Spinal cord (tissue), 10 donors: ENCODE data around the gene RBP3. TPM values are rescaled to one million over a fixed set of nuclear protein-coding genes. Genes with fewer than 3 reads are reported as not detected.

Experiments used
- DNase-seq, 6 donors: peaks; one replicate each; pipeline versions ENCODE4 v3.0.0 to v3.0.0-alpha.2; 2013 to 2015; ENCODE audit warnings: low spot score in 6 of 6, low read depth in 4 of 6
- H3K27ac ChIP-seq: one replicate; pipeline ENCODE4 v1.5.1; 2013; ENCODE audit warnings: low read depth, low read length, control low read depth
- H3K27me3 ChIP-seq: one replicate; pipeline ENCODE4 v1.6.1; 2013; ENCODE audit warnings: low read length; ENCODE audit not compliant: control insufficient read depth, insufficient read depth
- H3K36me3 ChIP-seq: one replicate; pipeline ENCODE4 v1.6.1; 2013; ENCODE audit warnings: low read length; ENCODE audit not compliant: control insufficient read depth, insufficient read depth
- H3K4me1 ChIP-seq: one replicate; pipeline ENCODE4 v1.6.1; 2013; ENCODE audit warnings: low read length; ENCODE audit not compliant: control insufficient read depth, insufficient read depth
- H3K4me3 ChIP-seq: one replicate; pipeline ENCODE4 v1.5.1; 2013; ENCODE audit warnings: low read depth, low read length, control low read depth
- H3K9me3 ChIP-seq: one replicate; pipeline ENCODE4 v1.6.1; 2013; ENCODE audit warnings: low read length; ENCODE audit not compliant: control insufficient read depth, insufficient read depth
- WGBS: methylation state at CpG from one replicate; pipeline ENCODE4 v1.1.5; 2013; ENCODE audit warnings: missing lambda C conversion rate; ENCODE audit not compliant: insufficient coverage; 5-methylcytosine and 5-hydroxymethylcytosine counted together
- long read RNA-seq, 4 donors: transcript quantifications; one replicate each; lab custom pipeline, GENCODE V29; 2026
- polyA plus RNA-seq, 2 donors: library from polyadenylated mRNA; unstranded; fragments of 120-200 nt; gene quantifications; one replicate each; pipeline ENCODE4 v1.2.1, GENCODE V29; 2013; ENCODE audit not compliant: insufficient read length in 2 of 2
- total RNA-seq, 2 donors: library from RNA; depleted of rRNA in 1 of 2; stranded (reverse); fragments of 120-200 nt in 1 of 2; fragments of >200 nt in 1 of 2; gene quantifications; one replicate each; pipeline versions ENCODE4 v1.2.3 to v1.2.4, GENCODE V29; 2013 to 2014
- donor health status: healthy.

RBP3 gene
- not detected for total RNA-seq
- under 1 TPM; 0.29 to 0.41 TPM for polyA plus RNA-seq
- long read RNA-seq, donor 1, partial matches to known transcripts, result 0 of 8 reads
- long read RNA-seq, donor 1, other reads (novel, unspliced or antisense), result 8 of 8 reads
- long read RNA-seq, donor 2, result 0 reads
- long read RNA-seq, donor 3, result 0 reads
- long read RNA-seq, donor 4, result 0 reads

DNA sequence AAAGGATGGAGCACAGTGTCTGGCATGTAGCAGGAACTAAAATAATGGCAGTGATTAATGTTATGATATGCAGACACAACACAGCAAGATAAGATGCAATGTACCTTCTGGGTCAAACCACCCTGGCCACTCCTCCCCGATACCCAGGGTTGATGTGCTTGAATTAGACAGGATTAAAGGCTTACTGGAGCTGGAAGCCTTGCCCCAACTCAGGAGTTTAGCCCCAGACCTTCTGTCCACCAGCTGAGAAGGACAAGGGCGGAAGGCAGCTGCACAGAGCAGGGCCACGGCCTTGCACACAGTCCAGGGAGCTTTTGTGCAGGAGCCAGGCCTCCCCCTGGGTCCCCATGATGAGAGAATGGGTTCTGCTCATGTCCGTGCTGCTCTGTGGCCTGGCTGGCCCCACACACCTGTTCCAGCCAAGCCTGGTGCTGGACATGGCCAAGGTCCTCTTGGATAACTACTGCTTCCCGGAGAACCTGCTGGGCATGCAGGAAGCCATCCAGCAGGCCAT is at the start of gene RBP3:
TSS of gene RBP3 (plus strand) at position 226 of the 514 bp plus-strand sequence. CDS start at position 348, 122 bp downstream.
- Histone ChIP-seq H3K4me3 (no peak within 1 kb of the TSS), H3K27ac (no peak within 1 kb of the TSS), H3K36me3 (no peaks in the 10 kb centered on the region), H3K9me3 (no peaks in the 10 kb centered on the region), H3K27me3 (no peaks in the 10 kb centered on the region), H3K4me1 (no peaks in the 10 kb centered on the region)
- DNase-seq, result no peak
- 81% methylated on average over 5 of the region's 5 CpGs for WGBS

DNA sequence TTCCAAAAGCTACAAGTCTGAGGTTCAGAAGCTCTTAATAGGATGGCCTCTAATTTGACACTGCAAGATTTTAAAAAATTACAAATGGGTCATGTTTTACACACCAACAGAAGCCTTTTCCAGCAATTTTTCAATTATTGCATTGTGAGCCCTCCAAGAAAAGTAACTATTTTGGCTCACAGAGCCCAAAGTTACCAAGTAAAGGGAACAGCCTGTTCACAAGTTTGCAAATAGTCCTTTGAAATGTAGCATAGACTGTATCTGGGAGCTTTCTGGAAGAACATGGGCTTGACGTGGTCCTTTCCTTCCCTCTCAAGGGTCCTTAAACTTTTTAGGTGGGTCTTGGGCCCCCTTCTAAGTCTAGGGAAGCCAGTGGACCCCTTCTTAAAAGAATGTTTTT is 49.4 kb upstream of the RBP3 start:
- peaks cover 42% of the 10 kb centered on the region for H3K4me1 ChIP-seq
- H3K27ac ChIP-seq, result no peak overlapping the region
- peak in 1 of 6 donors; percentile 32 for DNase-seq
- H3K4me3 ChIP-seq, result no peak overlapping the region
- no peaks in the 10 kb centered on the region for H3K9me3 ChIP-seq
- H3K36me3 ChIP-seq, result no peaks in the 10 kb centered on the region
- peaks cover 29% of the 10 kb centered on the region for H3K27me3 ChIP-seq
- no CpG with 5 or more reads among the region's 1 CpG for WGBS

DNA sequence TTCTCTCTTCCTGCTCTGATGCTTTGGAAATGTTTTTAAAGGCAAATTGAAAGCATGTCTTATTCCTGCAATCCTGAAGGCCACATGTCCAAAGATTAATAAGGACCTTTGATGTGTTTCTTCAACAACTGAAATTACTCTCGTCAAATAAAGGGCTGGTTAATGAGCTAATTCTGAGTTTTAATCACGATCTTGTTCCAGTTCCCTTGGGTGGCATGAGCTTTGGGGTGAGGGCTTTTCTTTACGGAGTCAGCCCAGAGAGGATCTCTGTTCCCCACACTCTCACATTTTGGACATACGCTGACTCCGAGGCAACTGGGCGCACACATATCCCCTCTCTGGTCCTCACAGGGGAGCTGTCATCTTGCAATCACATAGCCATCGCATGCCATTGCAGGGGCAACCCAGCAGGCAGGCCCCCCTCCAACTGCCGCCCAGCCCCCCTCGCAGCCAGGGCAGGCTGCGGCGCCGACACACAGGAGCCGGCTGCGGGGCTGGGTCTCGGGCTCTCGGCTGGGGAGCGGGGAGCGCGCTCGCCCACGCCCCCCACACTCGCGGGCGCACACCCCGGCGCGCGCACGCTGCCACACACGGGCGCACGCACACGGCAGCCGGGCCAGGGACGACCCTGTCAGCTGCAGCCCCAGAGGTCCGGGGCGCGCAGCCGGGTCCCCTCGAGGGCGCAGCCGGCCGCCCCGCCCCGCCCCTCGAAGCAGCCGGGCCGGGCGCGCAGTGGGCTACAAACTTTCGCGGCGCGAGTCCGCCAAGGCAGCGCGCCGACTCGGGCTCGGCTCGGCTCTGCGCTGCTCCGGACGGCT is 48.3 kb upstream of the RBP3 start, which contains the start of gene GDF10:
TSS of gene GDF10 (plus strand) at position 587 of the 818 bp plus-strand sequence. CDS start 455 bp downstream, outside the sequence.
- peak in 2 of 6 donors; percentile 49 to 52 for DNase-seq
- WGBS, result 2% methylated on average over 62 of the region's 64 CpGs
- Histone ChIP-seq H3K9me3 (no peaks in the 10 kb centered on the region), H3K27ac (no peak within 1 kb of the TSS), H3K36me3 (no peaks in the 10 kb centered on the region), H3K4me3 (peak within 1 kb of the TSS; percentile 37), H3K4me1 (peaks cover 42% of the 10 kb centered on the region), H3K27me3 (peaks cover 32% of the 10 kb centered on the region)

DNA sequence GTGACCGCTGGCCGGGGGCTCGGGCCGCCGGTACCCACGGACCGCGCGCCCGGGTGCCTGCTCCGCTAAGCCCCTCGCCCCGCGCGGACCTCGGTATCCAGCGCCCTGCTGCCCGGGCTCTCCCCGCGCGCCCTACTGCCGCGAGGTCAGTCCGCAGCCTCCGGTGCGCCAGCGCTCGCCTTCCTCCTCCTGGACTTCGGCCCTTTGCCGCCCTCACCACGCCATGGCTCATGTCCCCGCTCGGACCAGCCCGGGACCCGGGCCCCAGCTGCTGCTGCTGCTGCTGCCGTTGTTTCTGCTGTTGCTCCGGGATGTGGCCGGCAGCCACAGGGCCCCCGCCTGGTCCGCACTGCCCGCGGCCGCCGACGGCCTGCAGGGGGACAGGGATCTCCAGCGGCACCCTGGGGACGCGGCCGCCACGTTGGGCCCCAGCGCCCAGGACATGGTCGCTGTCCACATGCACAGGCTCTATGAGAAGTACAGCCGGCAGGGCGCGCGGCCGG is 47.7 kb upstream of the RBP3 start:
- peak in 1 of 6 donors; percentile 15 for DNase-seq
- peaks cover 29% of the 10 kb centered on the region for H3K27me3 ChIP-seq
- H3K4me3 ChIP-seq, result peak overlapping the region; percentile 37
- H3K4me1 ChIP-seq, result peaks cover 43% of the 10 kb centered on the region
- H3K9me3 ChIP-seq, result no peaks in the 10 kb centered on the region
- H3K36me3 ChIP-seq, result no peaks in the 10 kb centered on the region
- WGBS, result under 1% methylated on average over 57 of the region's 57 CpGs
- no peak overlapping the region for H3K27ac ChIP-seq

DNA sequence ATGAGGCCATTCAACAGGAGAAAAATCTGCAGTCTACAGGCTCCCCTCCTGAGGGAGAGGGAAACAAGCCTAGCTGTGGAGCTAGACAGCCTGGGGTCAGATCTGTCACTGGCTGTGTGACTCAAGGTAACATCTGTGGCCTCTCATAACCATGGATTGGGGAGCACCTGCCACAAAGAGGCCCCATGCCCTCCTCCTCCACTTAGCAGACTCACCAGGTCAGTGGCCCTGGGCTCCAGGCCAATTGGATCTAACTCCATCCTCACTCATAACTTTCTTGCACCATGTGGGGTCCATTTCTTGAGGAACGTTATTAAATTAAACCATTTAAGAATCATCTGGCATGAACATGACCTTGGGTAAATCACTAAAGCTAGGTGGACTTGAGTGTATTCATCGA is 46.3 kb upstream of the RBP3 start:
- H3K27me3 ChIP-seq, result peaks cover 25% of the 10 kb centered on the region
- 100% methylated on average over 1 of the region's 2 CpGs for WGBS

DNA sequence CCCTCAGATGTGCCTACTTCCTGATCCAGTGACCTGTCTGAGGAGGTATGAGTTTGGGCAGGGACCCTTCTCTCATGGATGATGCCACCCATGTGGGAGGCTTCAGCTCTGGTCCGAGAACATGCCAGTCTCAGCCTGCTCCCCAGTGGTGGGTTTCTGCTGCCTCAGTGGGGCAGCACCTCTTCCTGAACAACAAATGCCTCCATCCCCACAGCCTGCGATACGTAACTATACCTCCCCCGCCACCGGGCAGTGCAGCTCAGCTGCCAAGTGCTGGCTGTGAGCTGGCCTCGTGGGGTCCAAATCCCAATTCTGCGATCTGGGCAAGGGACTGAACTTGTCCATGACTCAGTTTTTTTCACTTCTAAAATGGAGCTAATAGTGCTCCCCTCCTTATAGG is 45.1 kb upstream of the RBP3 start:
- Histone ChIP-seq H3K36me3 (no peaks in the 10 kb centered on the region), H3K27me3 (peaks cover 23% of the 10 kb centered on the region), H3K27ac (no peak overlapping the region), H3K9me3 (no peaks in the 10 kb centered on the region), H3K4me1 (peaks cover 28% of the 10 kb centered on the region), H3K4me3 (no peak overlapping the region)
- WGBS, result 83% methylated on average over 6 of the region's 7 CpGs
- no peak for DNase-seq

More for the DNA sequence above, 46.3 kb upstream of the RBP3 start:
- Histone ChIP-seq H3K27ac (no peak overlapping the region), H3K36me3 (no peaks in the 10 kb centered on the region), H3K4me3 (no peak overlapping the region), H3K9me3 (no peaks in the 10 kb centered on the region), H3K4me1 (peaks cover 32% of the 10 kb centered on the region)
- DNase-seq, result no peak

DNA sequence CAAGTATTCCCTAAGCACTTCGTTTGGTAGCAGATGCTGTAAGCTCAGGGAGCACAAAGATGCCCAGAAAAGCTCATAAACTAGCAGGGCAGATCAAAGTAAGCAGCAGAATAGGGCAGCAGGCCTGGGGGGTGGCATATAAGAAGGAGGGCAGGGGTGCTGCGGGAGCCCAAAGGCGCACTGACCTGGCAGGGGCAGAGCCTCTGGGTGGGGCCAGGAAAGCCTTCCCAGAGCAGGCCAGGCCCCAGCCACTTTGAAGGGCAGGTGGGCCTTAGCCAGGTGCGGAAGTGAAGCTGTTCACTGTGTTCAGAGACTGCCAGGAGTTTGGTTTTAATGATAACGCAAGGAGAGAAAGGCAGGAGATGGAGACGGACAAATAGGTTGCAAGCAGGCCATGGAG is 44.3 kb upstream of the RBP3 start:
- no peak for DNase-seq
- H3K4me3 ChIP-seq, result no peak overlapping the region
- peaks cover 33% of the 10 kb centered on the region for H3K4me1 ChIP-seq
- no peaks in the 10 kb centered on the region for H3K9me3 ChIP-seq
- H3K27me3 ChIP-seq, result peaks cover 23% of the 10 kb centered on the region
- WGBS, result 81% methylated on average over 6 of the region's 6 CpGs
- H3K36me3 ChIP-seq, result no peaks in the 10 kb centered on the region
- H3K27ac ChIP-seq, result no peak overlapping the region

DNA sequence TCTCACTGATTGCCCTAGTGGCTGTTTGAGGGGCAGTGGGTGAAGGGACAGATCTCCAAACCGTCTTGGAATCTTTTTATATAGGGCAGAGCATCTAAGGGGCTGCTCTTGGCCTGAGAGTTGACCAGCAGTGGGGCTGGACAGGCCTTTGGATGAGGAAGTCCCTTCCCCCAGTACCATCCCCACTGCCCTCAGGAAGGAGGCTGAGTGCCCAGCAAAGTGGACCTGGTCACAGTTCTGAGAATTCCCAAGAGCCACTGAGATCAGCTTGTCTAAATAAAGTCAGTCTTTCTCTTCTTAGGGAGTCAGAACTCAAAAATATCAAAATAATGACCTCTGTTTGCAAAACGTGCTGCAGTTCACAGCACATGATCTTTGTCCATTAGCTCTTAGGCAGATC is 42.6 kb upstream of the RBP3 start:
- no peak overlapping the region for H3K27ac ChIP-seq
- peaks cover 29% of the 10 kb centered on the region for H3K4me1 ChIP-seq
- no peaks in the 10 kb centered on the region for H3K9me3 ChIP-seq
- H3K27me3 ChIP-seq, result peaks cover 19% of the 10 kb centered on the region
- no peak for DNase-seq
- WGBS, result 92% methylated on average over 1 of the region's 2 CpGs
- H3K36me3 ChIP-seq, result peaks cover 9% of the 10 kb centered on the region
- no peak overlapping the region for H3K4me3 ChIP-seq

DNA sequence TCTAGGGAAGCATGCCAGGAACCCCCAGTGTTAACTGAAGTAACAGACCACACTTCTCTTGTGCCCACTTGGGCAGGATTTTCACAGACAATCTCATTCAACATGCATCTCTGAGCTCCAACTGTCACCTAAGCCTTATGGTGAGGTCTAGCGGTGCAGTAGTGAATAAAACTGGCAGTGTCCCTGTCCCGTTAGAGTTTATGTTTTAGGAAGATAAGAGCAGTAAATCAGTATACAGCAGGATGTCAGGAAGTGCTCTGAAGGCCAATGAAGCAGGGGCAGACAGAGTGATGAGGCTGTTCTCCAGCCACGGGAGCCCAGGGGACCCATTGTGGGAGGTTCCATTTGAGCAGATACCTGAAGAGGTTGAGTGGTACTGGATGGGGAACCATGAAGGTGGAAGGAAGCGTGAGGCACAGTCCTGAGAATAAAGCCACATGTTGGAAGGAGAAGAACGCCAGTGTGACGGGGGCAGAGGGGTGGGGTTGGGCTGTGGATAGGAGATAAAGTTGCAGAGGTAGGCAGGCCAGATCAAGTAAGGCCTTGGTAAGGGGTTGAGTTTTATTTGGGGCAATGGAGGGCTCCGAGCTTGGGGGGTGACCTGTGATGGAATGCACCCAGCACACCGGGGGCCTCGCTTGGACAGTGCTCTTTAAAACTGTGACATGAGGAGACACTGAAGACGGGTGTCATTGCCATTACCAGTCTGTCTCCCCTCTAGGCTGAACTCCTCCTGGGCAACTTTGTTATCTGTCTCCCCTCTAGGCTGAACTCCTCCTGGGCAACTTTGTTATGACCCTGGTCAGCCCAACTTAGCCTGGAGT is 41.6 kb upstream of the RBP3 start:
- 87% methylated on average over 10 of the region's 10 CpGs for WGBS
- no peak overlapping the region for H3K27ac ChIP-seq

More for the DNA sequence above, 41.6 kb upstream of the RBP3 start:
- DNase-seq, result no peak
- Histone ChIP-seq H3K27me3 (peaks cover 15% of the 10 kb centered on the region), H3K9me3 (no peaks in the 10 kb centered on the region), H3K4me3 (no peak overlapping the region), H3K4me1 (peaks cover 20% of the 10 kb centered on the region), H3K36me3 (peaks cover 9% of the 10 kb centered on the region)
